ENCODE results near the gene GOLGA8B.
"Not testable (repeated sequence)": the region's sequence is repeated elsewhere in the genome, so short reads cannot be mapped to it uniquely, and the experiment has no call there.

GOLGA8B gene

GRCh38 chr15:34594361-34594760 lies 10.9 kb upstream of the GOLGA8B start:
- no peak for DNase-seq

DNA sequence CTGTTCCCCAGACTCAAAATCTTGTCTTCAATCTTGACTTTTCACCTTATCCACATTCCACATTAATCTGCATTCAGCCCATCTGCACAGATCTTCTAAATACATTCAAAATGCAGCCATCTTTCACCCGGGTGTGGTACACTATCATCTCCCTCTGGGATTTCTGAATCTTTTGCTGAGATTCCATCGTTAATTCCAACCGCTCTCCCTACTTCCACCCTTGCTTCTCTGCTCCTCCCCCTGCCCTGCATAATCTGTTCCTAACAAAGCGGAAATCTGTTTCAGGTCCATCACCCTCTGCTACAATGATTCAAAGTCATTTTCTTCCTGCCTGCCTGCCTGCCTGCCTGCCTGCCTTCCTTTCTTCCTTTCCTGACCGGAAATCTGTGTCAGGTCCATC lies 7.9 kb upstream of the GOLGA8B start:
- DNase-seq = no peak

GRCh38 chr15:34588046-34588674 lies 4.7 kb upstream of the GOLGA8B start:
- peak; percentile 85 for DNase-seq

DNA sequence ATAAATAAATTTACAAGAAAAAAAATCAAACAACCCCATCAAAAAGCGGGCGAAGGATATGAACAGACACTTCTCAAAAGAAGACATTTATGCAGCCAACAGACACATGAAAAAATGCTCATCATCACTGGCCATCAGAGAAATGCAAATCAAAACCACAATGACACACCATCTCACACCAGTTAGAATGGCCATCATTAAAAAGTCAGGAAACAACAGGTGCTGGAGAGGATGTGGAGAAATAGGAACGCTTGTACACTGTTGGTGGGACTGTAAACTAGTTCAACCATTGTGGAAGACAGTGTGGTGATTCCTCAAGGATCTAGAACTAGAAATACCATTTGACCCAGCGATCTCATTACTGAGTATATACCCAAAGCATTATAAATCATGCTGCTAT lies 2.5 kb upstream of the GOLGA8B start:
- not testable (repeated sequence) for DNase-seq

GRCh38 chr15:34584996-34585395 lies 1.5 kb upstream of the GOLGA8B start:
- DNase-seq = no peak

GRCh38 chr15:34584330-34584668 lies 848 bp upstream of the GOLGA8B start:
- DNase-seq = no peak

- DNase-seq = no peak
Measured at GRCh38 chr15:34582461-34583371, 735 bp downstream of the GOLGA8B start.

DNA sequence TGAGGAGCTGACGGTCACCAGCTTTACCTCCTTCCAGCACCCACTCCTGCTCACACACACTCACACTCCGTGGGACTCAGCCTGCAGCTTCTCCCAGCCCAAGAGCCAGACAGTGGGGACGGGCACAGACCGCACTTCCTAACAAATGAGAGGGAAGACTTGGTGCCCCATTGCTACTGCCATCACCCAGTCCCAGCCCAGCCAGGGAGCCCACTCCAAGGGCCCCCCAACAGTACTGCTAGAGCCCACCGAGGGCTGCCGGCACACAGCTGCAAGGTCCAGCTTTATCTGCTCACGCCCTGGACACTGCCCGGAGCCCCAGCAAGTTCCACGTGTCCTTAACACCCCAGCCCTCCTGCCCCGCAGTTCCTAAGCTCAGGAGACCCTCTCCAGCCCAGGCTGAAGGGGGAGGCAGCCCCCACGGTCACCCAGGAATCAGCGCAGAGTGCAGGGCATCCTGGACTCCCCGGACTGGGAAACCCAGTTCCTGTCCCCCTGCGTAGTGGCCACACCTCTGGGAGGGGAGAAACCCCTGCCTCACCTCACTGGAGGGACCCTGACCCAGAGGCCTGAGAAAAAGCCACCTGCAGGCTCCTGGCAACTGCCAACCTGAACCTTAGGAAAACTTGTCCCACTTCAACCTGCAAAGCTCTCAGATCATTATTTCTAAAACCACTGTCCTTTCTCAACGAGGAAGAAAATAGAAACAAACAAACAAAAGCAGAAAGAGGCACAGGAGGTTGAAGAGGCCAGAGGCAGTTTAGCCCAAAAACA lies 1.6 kb downstream of the GOLGA8B start:
- not testable (repeated sequence) for DNase-seq

GRCh38 chr15:34581043-34581365 lies 2.4 kb downstream of the GOLGA8B start:
- no peak for DNase-seq

DNA sequence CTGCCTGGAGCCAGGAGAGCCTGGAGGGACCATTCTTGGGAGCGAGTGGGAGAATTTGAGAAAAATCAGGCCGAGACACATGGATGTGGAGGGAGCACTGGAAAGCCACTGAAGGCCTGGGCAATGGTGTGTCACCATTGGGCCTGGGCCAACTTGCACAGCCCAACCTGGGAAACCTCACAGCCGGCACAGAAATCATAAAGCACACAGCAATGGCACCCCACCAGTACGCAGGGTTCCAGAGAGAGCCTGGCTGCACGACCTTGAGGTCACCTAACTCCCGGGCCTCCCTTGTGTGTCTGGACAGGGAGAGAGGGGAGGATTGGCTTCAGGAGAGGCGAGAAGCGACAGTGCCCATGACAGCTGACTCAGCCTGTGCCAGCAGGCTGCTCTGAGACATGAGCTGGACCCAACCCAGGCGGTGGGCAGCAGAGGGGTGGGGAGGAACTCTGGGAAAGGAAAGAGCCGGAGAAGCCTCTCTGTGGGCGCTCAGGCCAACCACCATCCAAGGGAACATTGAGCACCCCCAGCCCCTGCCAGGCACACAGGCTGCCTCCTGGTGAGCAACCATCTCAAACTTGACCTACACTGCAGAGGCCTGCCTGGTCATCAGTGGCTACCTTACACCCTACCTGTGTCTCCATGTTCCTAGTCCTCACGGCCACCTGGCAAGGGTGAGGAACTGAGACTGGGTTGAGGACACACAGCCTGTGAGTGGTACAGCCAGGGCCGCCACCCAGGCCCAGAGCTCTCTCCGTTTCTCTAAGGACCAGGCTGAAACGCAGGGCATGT lies 3.0 kb downstream of the GOLGA8B start:
- DNase-seq = not testable (repeated sequence)

DNA sequence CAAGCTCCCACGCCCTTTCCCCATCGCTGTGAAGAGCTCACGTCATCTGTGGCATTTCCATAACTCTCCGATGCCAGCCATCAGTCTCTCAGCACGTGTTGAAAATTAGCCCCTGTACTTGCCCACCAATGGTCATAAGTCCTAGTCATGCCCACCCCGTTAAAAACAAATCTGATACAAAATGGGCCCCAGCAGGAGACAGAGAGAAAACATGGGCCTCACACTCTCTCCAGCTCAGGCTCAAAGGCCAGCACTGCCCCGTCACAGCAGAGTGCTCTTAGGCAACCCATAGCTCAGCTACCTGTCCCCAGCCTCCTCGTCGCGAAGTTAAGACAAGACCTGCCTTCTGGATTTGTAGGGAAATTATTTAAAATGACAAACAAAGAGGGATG lies 5.2 kb downstream of the GOLGA8B start:
- DNase-seq = no peak

GRCh38 chr15:34577658-34578282 lies 5.7 kb downstream of the GOLGA8B start:
- not testable (repeated sequence) for DNase-seq

DNA sequence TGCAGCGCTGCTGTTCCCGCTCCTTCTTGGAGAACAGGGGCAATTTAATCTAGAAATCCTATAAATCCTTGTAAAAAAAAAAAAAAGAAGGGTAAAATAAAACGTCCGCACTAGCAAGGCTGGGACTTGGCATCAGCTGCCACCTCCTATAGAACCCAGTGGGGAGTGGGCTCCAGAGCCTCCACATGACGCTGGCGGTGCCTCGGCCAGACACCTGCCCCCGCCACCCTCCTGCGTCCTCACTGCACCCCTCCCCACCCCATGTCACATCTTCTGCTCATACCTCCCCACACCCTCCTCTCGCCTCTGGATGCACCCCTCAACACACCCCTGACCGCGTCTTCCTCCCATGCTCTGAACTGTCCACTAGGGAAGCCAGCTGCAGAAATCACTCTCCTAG lies 8.4 kb downstream of the GOLGA8B start:
- not testable (repeated sequence) for DNase-seq

DNA sequence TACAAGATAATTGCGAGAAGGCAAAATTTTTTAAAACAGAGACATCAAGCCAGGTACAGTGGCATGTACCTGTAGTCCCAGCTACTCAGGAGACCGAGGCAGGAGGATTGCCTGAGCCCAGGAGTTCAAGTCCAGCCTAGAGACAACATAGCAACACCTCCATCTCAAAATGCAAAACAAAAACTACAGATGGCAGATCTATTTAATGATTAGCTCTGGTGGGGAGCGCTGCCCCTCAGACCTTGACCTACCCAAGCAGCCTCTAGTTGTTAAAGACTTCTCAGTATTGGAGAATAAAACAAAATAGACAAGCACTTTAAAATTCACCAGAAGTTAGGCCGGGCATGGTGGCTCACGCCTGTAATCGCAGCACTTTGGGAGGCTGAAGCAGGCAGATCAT lies 10.5 kb downstream of the GOLGA8B start:
- DNase-seq = not testable (repeated sequence)

DNA sequence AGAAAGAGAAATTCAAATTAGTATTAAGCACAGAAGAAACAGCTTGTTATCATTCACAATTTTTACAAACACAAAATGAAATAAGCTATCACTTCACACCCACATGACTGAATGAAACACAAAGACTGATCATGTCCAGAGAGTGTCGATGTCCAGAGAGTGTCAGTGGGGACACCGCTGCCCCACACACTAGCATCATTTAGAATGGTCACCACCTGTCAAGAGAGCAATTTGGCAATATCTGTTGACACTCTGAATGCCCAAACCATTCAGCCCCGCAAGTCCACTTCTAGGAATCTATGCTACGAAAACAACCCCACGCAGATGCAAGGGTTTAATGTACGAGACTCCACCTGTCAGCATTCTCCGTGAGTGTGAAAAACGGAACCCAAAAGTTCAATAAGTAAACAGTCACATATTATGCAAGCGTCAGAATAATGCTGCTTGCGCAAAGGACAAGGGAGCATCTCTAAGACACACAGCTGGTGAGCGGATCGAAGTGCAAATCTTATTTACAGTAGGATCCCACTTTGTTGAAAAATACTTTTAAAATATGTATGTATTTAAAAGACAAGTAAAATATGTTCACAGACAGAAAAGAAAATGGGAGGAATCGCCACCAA lies 11.3 kb downstream of the GOLGA8B start:
- not testable (repeated sequence) for DNase-seq

DNA sequence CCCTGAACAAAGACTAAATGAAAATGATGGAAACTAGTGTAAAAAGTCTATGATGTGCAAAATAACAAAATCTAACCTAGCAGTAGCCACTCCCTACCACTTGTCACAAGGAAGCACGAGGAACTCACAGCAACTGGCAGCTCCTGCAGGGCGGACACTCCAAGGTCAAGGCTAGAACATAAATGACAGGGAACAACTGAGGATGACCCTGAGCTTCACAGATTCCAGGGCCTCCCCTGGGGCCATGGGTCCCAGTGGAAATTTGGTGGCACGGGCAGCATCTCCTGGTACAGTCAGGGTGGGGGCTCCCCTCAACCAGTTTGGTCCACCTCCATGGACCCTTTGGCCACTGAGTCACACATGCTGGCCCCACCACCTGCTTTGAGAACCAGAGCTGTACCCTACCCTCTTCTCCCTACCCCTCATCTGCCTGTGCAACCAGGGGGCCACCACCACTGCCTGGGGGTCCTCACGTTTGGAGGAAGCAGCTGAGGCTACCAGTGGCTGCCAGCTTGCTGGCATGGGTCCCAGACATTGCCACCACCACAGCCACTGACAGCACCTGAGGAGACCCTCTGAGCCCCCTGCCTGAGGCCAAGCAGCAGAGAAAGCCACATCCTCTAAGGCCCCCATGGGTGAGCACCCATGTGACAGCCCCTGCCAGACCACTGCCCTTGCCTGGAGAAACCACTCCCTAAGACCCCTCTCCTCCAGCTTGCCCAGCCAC lies 13.6 kb downstream of the GOLGA8B start:
- DNase-seq = not testable (repeated sequence)

GRCh38 chr15:34567174-34567573 lies 16.3 kb downstream of the GOLGA8B start:
- DNase-seq = not testable (repeated sequence)

DNA sequence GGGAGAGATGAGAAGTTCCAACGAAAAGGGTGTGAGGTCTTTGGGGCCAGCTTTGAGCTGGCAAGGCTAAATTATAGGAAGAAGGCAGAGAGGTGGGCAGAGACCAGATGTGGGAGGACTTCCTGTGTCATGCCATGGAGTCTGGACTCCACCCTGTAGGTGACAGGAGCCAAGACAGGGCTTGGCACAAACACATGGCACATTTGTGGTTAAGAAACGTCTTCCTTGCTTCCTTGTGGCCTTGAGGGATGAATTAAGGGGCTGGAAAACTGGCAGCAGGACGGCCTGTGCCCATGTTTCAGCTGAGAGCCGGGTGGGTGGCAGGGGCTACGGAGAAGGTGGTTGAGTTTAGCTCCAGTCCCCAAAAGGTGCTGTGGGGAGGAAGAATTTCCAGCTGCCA lies 18.7 kb downstream of the GOLGA8B start:
- DNase-seq = not testable (repeated sequence)

DNA sequence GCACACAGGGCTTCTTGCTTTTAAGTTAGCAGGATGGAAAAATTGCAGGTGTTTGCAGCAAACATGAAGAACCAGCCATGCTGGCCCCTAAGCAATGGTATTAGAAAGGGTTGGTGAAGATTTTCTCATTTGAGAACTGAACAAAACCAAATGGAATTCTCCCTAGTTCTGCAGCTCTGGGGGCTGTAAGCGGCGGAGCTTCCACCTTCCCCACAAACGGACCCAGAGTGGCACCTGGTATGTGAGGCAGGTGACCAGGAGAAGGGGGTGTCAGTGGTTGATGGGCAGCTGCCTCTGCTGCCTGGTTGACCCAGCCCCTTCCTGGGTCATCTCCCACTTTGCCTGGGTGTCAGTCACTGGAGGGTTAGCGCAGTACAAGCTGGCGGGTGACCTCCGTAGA lies 22.6 kb downstream of the GOLGA8B start:
- DNase-seq = not testable (repeated sequence)

GRCh38 chr15:34559764-34560163 lies 23.7 kb downstream of the GOLGA8B start:
- not testable (repeated sequence) for DNase-seq

GRCh38 chr15:34555162-34555561 lies 28.3 kb downstream of the GOLGA8B start:
- DNase-seq = not testable (repeated sequence)
